Measurements from ENCODE around the gene TMEM53.
"Not testable (repeated sequence)": the region's sequence is repeated elsewhere in the genome, so short reads cannot be mapped to it uniquely, and the experiment has no call there.

Gene TMEM53

GRCh38 chr1:44713321-44713781 is 39.1 kb upstream of the TMEM53 start:
- H3K27ac ChIP-seq (ENCODE audit: low read depth, low read length), result no peak overlapping the region
- H3K4me3 ChIP-seq (ENCODE audit: low read length), result no peak overlapping the region
- no peak overlapping the region for H3K9ac ChIP-seq (ENCODE audit: low read length)

GRCh38 chr1:44707959-44708831 is 33.9 kb upstream of the TMEM53 start:
- no peak overlapping the region for H3K9ac ChIP-seq (ENCODE audit: low read length)
- H3K4me1 ChIP-seq (ENCODE audit: control insufficient read depth, insufficient read depth, low read length), result no peaks in the 10 kb centered on the region
- no peaks in the 10 kb centered on the region for H3K36me3 ChIP-seq (ENCODE audit: control insufficient read depth, insufficient read depth, low read length)
- H3K4me3 ChIP-seq (ENCODE audit: low read length), result peak overlapping the region; percentile 60
- H3K27ac ChIP-seq (ENCODE audit: low read depth, low read length), result no peak overlapping the region
- H3K27me3 ChIP-seq (ENCODE audit: control insufficient read depth, insufficient read depth, low read length), result no peaks in the 10 kb centered on the region

More at GRCh38 chr1:44713321-44713781, 39.1 kb upstream of the TMEM53 start:
- Histone ChIP-seq H3K4me1 (ENCODE audit: control insufficient read depth, insufficient read depth, low read length) (no peaks in the 10 kb centered on the region), H3K27me3 (ENCODE audit: control insufficient read depth, insufficient read depth, low read length) (no peaks in the 10 kb centered on the region), H3K36me3 (ENCODE audit: control insufficient read depth, insufficient read depth, low read length) (no peaks in the 10 kb centered on the region)

GRCh38 chr1:44707112-44707881 is 33.0 kb upstream of the TMEM53 start:
- Histone ChIP-seq H3K4me3 (ENCODE audit: low read length) (no peak overlapping the region), H3K27me3 (ENCODE audit: control insufficient read depth, insufficient read depth, low read length) (no peaks in the 10 kb centered on the region), H3K9ac (ENCODE audit: low read length) (no peak overlapping the region), H3K36me3 (ENCODE audit: control insufficient read depth, insufficient read depth, low read length) (no peaks in the 10 kb centered on the region), H3K4me1 (ENCODE audit: control insufficient read depth, insufficient read depth, low read length) (no peaks in the 10 kb centered on the region), H3K27ac (ENCODE audit: low read depth, low read length) (no peak overlapping the region)

- H3K27ac ChIP-seq (ENCODE audit: low read depth, low read length), result no peak overlapping the region
- H3K4me3 ChIP-seq (ENCODE audit: low read length), result no peak overlapping the region
- H3K4me1 ChIP-seq (ENCODE audit: control insufficient read depth, insufficient read depth, low read length), result no peaks in the 10 kb centered on the region
- H3K27me3 ChIP-seq (ENCODE audit: control insufficient read depth, insufficient read depth, low read length), result no peaks in the 10 kb centered on the region
- no peaks in the 10 kb centered on the region for H3K36me3 ChIP-seq (ENCODE audit: control insufficient read depth, insufficient read depth, low read length)
- H3K9ac ChIP-seq (ENCODE audit: low read length), result no peak overlapping the region
These were observed 31.7 kb upstream of the TMEM53 start for GRCh38 chr1:44705938-44706337.

GRCh38 chr1:44705470-44705869 is 31.2 kb upstream of the TMEM53 start:
- no peaks in the 10 kb centered on the region for H3K36me3 ChIP-seq (ENCODE audit: control insufficient read depth, insufficient read depth, low read length)
- no peak overlapping the region for H3K9ac ChIP-seq (ENCODE audit: low read length)
- no peak overlapping the region for H3K4me3 ChIP-seq (ENCODE audit: low read length)
- no peak overlapping the region for H3K27ac ChIP-seq (ENCODE audit: low read depth, low read length)
- H3K27me3 ChIP-seq (ENCODE audit: control insufficient read depth, insufficient read depth, low read length), result no peaks in the 10 kb centered on the region
- no peaks in the 10 kb centered on the region for H3K4me1 ChIP-seq (ENCODE audit: control insufficient read depth, insufficient read depth, low read length)

- H3K27ac ChIP-seq (ENCODE audit: low read depth, low read length), result no peak overlapping the region
- no peaks in the 10 kb centered on the region for H3K27me3 ChIP-seq (ENCODE audit: control insufficient read depth, insufficient read depth, low read length)
- no peak overlapping the region for H3K9ac ChIP-seq (ENCODE audit: low read length)
- H3K4me1 ChIP-seq (ENCODE audit: control insufficient read depth, insufficient read depth, low read length), result no peaks in the 10 kb centered on the region
- H3K36me3 ChIP-seq (ENCODE audit: control insufficient read depth, insufficient read depth, low read length), result no peaks in the 10 kb centered on the region
- no peak overlapping the region for H3K4me3 ChIP-seq (ENCODE audit: low read length)
These were observed 26.9 kb upstream of the TMEM53 start for GRCh38 chr1:44701141-44701573.

GRCh38 chr1:44700573-44700972 is 26.3 kb upstream of the TMEM53 start:
- H3K27me3 ChIP-seq (ENCODE audit: control insufficient read depth, insufficient read depth, low read length), result no peaks in the 10 kb centered on the region
- no peak overlapping the region for H3K27ac ChIP-seq (ENCODE audit: low read depth, low read length)
- no peak overlapping the region for H3K4me3 ChIP-seq (ENCODE audit: low read length)
- no peak overlapping the region for H3K9ac ChIP-seq (ENCODE audit: low read length)
- H3K36me3 ChIP-seq (ENCODE audit: control insufficient read depth, insufficient read depth, low read length), result no peaks in the 10 kb centered on the region
- H3K4me1 ChIP-seq (ENCODE audit: control insufficient read depth, insufficient read depth, low read length), result no peaks in the 10 kb centered on the region

GRCh38 chr1:44699375-44699774 is 25.1 kb upstream of the TMEM53 start:
- not testable (repeated sequence) for H3K27ac ChIP-seq (ENCODE audit: low read depth, low read length); H3K36me3 ChIP-seq (ENCODE audit: control insufficient read depth, insufficient read depth, low read length); H3K4me3 ChIP-seq (ENCODE audit: low read length); H3K27me3 ChIP-seq (ENCODE audit: control insufficient read depth, insufficient read depth, low read length); H3K9ac ChIP-seq (ENCODE audit: low read length); H3K4me1 ChIP-seq (ENCODE audit: control insufficient read depth, insufficient read depth, low read length)

GRCh38 chr1:44698138-44698537 is 23.9 kb upstream of the TMEM53 start:
- H3K27ac ChIP-seq (ENCODE audit: low read depth, low read length), result no peak overlapping the region
- H3K4me3 ChIP-seq (ENCODE audit: low read length), result no peak overlapping the region
- no peaks in the 10 kb centered on the region for H3K36me3 ChIP-seq (ENCODE audit: control insufficient read depth, insufficient read depth, low read length)
- no peak overlapping the region for H3K9ac ChIP-seq (ENCODE audit: low read length)
- H3K4me1 ChIP-seq (ENCODE audit: control insufficient read depth, insufficient read depth, low read length), result no peaks in the 10 kb centered on the region
- no peaks in the 10 kb centered on the region for H3K27me3 ChIP-seq (ENCODE audit: control insufficient read depth, insufficient read depth, low read length)

- Histone ChIP-seq H3K9ac (ENCODE audit: low read length) (no peak overlapping the region), H3K27me3 (ENCODE audit: control insufficient read depth, insufficient read depth, low read length) (no peaks in the 10 kb centered on the region), H3K4me1 (ENCODE audit: control insufficient read depth, insufficient read depth, low read length) (no peaks in the 10 kb centered on the region), H3K27ac (ENCODE audit: low read depth, low read length) (no peak overlapping the region), H3K4me3 (ENCODE audit: low read length) (no peak overlapping the region), H3K36me3 (ENCODE audit: control insufficient read depth, insufficient read depth, low read length) (no peaks in the 10 kb centered on the region)
These were observed 22.6 kb upstream of the TMEM53 start for GRCh38 chr1:44696789-44697345.

GRCh38 chr1:44696101-44696500 is 21.8 kb upstream of the TMEM53 start:
- Histone ChIP-seq H3K9ac (ENCODE audit: low read length) (no peak overlapping the region), H3K27ac (ENCODE audit: low read depth, low read length) (no peak overlapping the region), H3K4me3 (ENCODE audit: low read length) (no peak overlapping the region), H3K27me3 (ENCODE audit: control insufficient read depth, insufficient read depth, low read length) (no peaks in the 10 kb centered on the region), H3K36me3 (ENCODE audit: control insufficient read depth, insufficient read depth, low read length) (no peaks in the 10 kb centered on the region), H3K4me1 (ENCODE audit: control insufficient read depth, insufficient read depth, low read length) (no peaks in the 10 kb centered on the region)

GRCh38 chr1:44695671-44696070 is 21.4 kb upstream of the TMEM53 start:
- H3K4me3 ChIP-seq (ENCODE audit: low read length), result no peak overlapping the region
- no peak overlapping the region for H3K9ac ChIP-seq (ENCODE audit: low read length)
- H3K36me3 ChIP-seq (ENCODE audit: control insufficient read depth, insufficient read depth, low read length), result no peaks in the 10 kb centered on the region
- H3K27me3 ChIP-seq (ENCODE audit: control insufficient read depth, insufficient read depth, low read length), result no peaks in the 10 kb centered on the region
- H3K27ac ChIP-seq (ENCODE audit: low read depth, low read length), result no peak overlapping the region
- H3K4me1 ChIP-seq (ENCODE audit: control insufficient read depth, insufficient read depth, low read length), result no peaks in the 10 kb centered on the region
